ENCODE data around the gene PTX4.

GRCh38 chr16:1500465-1501150 lies 11.9 kb upstream of the PTX4 start:
- TF ChIP-seq ZNF561 (CRISPR knock-in tag; conservative IDR thresholded peaks at IDR 0.05) (no peak), USF2 (CRISPR knock-in tag; IDR thresholded peaks at IDR 0.05) (no peak), SMC3 (conservative IDR thresholded peaks at IDR 0.05; ENCODE audit: insufficient read depth, low read depth, low read length) (no peak)
- TF ChIP-seq, protein P1, sequence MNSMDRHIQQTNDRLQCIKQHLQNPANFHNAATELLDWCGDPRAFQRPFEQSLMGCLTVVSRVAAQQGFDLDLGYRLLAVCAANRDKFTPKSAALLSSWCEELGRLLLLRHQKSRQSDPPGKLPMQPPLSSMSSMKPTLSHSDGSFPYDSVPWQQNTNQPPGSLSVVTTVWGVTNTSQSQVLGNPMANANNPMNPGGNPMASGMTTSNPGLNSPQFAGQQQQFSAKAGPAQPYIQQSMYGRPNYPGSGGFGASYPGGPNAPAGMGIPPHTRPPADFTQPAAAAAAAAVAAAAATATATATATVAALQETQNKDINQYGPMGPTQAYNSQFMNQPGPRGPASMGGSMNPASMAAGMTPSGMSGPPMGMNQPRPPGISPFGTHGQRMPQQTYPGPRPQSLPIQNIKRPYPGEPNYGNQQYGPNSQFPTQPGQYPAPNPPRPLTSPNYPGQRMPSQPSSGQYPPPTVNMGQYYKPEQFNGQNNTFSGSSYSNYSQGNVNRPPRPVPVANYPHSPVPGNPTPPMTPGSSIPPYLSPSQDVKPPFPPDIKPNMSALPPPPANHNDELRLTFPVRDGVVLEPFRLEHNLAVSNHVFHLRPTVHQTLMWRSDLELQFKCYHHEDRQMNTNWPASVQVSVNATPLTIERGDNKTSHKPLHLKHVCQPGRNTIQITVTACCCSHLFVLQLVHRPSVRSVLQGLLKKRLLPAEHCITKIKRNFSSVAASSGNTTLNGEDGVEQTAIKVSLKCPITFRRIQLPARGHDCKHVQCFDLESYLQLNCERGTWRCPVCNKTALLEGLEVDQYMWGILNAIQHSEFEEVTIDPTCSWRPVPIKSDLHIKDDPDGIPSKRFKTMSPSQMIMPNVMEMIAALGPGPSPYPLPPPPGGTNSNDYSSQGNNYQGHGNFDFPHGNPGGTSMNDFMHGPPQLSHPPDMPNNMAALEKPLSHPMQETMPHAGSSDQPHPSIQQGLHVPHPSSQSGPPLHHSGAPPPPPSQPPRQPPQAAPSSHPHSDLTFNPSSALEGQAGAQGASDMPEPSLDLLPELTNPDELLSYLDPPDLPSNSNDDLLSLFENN (IDR thresholded peaks at IDR 0.05; ENCODE audit: low read depth in 2 of 2, low read length in 2 of 2) = no peak
